GM12875 (cell line): ENCODE measurements around the gene MAP3K14.
"Not testable (repeated sequence)": the region's sequence is repeated elsewhere in the genome, so short reads cannot be mapped to it uniquely, and the experiment has no call there.

Source experiments
- H3K4me3 ChIP-seq: one replicate; pipeline ENCODE4 v1.5.1; 2011; ENCODE audit warnings: low read depth, low read length, control low read depth
- CTCF ChIP-seq: IDR thresholded peaks from 2 replicates; pipeline ENCODE4 v1.5.1; 2011; ENCODE audit warnings: low read depth, mild to moderate bottlenecking, control low read depth, inconsistent platforms, low read length, moderate library complexity, borderline replicate concordance; ENCODE audit not compliant: insufficient read depth

The MAP3K14 gene

GRCh38 chr17:45260204-45260783 lies 56.5 kb downstream of the MAP3K14 start:
- H3K4me3 ChIP-seq, result no peak overlapping the region
- no peak for TF ChIP-seq CTCF

GRCh38 chr17:45258981-45259380 lies 57.8 kb downstream of the MAP3K14 start:
- H3K4me3 ChIP-seq, result no peak overlapping the region
- TF ChIP-seq CTCF, result no peak

- TF ChIP-seq CTCF, result no peak
- H3K4me3 ChIP-seq, result no peak overlapping the region
Measured at GRCh38 chr17:45257115-45257514, 59.7 kb downstream of the MAP3K14 start.

GRCh38 chr17:45256114-45256966 lies 60.5 kb downstream of the MAP3K14 start:
- H3K4me3 ChIP-seq, result no peak overlapping the region
- peak; percentile 45; the same call in 1 of the 2 replicates for TF ChIP-seq CTCF

GRCh38 chr17:45255358-45255757 lies 61.5 kb downstream of the MAP3K14 start:
- H3K4me3 ChIP-seq, result no peak overlapping the region
- no peak for TF ChIP-seq CTCF

GRCh38 chr17:45253879-45254278 lies 62.9 kb downstream of the MAP3K14 start:
- no peak for TF ChIP-seq CTCF
- no peak overlapping the region for H3K4me3 ChIP-seq

GRCh38 chr17:45253237-45253636 lies 63.6 kb downstream of the MAP3K14 start:
- H3K4me3 ChIP-seq, result not testable (repeated sequence)
